ENCODE measurements around the gene AGAP1.
A peak's percentile ranks its signal among the peaks of the same experiment; 100 is the strongest.

AGAP1 gene

DNA sequence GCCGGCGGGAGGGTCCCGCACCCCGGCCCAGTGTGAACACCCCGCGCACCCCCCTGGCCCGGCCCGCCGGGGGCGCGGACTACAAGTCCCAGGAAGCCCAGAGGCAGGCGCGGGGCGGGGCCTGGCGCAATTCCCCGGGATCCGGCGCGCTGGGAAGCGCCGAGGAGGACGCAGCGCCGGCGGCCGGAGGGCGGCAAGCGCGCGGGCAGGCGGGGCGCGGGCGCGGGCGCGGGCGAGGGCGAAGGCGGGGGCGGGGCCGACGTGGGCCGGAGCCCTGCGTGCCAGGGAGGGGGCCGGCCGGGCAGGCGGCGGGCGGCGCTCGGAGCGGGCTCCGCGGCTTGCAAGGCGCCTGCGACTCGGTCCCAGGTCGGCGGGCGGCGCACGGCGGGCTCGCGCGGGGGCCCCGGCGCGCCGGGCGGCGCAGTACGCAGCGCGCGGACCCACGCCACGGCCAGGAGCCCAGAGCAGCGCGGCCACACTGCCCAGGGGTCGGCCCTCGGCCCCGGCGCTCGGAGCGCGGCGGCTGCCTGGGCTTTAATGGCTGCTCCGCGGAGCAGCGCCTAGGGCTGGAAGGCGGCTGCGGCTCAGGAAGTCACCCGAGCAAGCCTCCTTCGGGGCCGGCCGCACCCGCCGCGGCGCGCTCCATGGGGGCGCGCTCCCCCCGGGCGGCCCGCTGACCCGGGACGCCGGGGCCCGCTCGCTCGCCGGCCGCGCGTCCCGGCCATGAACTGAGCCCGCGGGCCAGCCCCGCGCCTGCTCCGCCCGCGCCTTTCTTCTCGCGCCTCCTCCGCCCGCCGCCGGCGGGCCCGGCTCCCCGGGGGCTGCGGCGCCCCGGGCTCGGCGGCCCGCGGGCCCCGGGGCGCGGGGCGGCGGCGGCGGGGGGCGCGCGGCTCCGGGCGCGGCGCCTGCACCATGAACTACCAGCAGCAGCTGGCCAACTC, at the start of gene AGAP1:
TSS of gene AGAP1 (plus strand) at position 269 of the 941 bp plus-strand sequence.
- DNase-seq (ENCODE audit: low read depth in 2 of 2), result peak in 1 of 2 donors; percentile 5

DNA sequence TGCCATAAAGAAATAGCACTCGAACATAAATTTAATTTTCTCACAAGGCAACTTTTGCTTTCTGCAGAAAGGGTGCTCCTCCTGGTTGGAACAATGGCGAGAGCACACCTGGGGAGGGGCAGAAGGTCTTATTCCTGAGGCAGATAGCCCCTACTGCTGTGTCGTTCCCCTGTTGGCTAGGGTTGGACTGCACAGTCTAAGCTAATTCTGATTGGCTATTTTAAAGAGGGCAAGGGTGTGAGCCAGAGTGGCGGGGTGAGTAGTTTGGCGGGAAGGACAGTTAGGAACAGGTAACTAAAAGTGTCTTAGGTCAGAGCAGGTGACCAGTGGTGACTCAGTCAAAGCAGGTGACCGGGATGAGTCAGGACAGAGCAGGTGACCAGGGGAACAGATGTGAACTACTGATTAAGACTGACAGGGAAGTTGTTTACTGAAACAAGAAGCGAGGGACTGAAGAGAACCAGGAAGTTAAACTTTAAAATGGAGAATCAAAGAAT, 49.7 kb upstream of the AGAP1 start:
- DNase-seq (ENCODE audit: low read depth in 2 of 2), result no peak

DNA sequence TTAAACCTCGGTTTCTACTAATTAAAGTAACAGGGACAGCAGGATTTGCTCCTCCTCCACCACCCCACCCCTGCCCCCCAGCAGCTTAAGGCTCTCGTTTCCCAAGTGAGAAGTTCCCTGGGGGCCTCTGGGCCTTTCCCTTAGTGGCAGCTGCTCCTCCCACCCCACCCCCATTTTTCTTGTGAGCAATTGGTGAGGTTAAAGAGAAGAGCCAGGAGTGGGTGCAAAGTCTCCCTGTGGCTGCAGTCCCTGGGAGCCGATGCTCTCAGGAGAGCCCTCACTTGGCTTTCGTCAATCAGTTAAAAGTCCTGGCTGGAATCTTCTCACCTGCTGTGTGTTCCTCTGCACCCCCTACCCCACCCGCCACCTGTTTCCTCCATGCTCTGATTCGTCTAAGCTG, 48.7 kb upstream of the AGAP1 start:
- DNase-seq (ENCODE audit: low read depth in 2 of 2), result no peak

DNA sequence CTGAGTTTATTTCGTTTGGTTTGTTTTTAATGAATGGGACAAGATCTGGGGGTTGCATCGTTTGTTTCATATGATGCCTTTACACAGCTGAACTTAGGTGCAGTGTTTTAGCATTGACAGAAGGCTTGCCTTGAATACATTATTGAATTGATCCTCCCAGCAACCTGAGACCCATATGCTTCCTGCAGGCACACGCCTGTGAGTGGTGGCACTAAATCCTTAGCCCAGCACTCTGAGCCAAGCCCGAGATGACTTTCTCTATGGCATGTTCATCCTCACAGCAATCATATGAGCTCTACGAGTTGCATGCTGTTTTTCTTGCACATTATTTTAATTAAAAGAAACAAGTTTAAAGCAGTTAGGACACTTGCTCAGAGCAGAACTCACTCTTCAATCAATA, 47.8 kb upstream of the AGAP1 start:
- no peak for DNase-seq (ENCODE audit: low read depth in 2 of 2)

DNA sequence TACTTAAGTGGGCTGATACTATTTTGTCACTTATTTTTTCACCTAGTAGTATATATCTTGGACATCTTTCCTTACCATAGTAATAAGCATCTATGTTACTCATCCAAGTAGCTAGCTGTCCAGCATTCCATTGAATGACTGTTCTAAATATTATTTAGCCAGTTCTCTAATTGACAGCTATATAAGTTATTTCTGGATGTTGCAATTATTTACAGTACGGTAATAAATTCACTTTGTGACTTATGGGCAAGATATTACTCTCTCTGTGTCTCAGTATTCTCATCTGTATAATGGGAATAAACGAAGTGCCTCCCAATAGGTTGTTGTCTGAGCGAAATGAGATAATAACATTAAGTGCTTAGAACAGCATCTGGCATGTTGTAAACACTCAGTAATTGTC, 46.6 kb upstream of the AGAP1 start:
- no peak for DNase-seq (ENCODE audit: low read depth in 2 of 2)

DNA sequence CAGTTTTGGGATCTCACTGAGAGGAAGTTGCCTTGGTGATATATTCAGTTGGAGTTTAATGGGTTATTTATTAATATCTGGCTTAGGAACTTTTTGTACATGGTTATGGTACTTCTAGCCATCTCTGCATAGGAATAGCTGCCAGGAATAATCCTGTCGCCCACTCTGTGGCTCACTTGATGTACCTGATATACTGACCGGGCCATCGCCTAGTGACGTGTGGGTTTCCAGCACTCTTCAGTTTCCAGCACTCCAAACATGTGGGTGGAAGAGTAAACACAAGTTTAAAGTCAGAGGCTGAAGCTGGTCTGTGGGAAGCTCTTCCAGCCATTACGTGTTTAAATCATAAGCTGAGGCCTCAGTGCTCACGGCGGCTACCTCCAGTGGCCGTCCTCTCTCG, 44.3 kb upstream of the AGAP1 start:
- DNase-seq (ENCODE audit: low read depth in 2 of 2), result no peak

DNA sequence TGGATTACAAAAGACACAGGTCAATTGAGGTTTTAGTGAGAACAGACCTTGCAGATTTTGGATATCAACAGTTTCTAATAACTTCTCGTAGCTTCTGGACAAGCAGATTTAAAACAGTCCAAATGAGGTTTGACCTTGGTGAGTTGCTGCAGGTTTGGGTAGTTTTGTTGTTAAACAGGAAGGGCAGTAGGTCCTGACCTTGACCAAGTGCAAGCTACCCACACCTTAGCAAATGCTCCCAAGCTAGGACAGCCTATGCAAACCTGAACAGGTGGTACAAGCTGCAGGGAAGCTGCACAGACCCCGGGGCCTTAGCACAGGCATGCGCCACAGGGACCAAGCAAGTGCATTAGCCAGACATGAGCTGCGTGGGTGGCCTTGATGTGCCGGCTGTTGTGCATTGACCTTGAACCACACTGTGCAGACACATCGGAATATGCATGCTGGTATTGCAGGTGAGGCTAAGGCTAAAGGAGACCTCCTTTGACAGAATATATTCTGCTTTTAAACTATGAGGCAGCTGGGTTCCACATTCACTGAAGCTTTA, 40.2 kb upstream of the AGAP1 start:
- no peak for DNase-seq (ENCODE audit: low read depth in 2 of 2)

DNA sequence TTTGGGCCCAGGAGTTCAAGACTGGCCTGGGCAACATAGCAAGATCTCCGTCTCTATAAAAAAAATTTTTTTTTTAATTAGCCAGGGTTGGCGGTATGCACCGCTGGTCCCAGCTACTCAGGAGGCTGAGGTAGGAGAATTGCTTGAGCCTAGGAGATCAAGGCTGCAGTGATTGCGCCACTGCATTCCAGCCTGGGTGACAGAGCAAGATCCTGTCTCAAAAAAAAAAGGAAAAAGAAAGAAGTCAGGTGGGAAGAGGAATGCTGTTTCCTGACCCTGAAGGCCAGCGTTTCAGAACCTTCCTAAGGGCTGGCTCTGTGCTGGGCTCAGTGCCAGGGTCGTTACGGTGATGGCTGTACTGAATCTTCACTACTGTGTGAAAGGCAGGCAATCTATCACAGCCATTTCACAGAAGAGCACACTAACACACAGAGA, 35.0 kb upstream of the AGAP1 start:
- no peak for DNase-seq (ENCODE audit: low read depth in 2 of 2)

DNA sequence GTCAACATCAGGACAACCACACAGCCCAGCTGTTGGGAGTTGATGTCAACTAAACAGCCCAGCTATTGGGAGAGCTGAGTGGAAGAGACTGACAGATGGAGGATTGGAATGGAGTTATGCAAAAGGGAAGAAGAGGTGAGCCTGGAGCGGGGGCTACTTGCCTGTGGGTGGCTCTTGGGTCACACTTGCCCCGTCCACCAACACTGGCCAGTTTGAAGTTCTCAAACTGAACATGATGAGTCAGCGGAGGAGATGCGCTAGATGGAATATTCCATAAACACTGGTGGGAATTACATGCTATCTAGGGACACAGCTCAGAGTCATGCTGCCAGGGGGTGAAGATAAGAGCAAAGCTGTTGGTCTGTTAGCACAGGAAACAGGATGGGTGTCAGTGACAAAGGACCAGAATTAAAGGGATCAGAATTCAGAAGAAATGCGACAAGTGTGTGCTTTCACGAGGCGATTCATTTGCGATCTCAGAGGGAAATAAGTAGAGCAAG, 33.2 kb upstream of the AGAP1 start:
- DNase-seq (ENCODE audit: low read depth in 2 of 2), result no peak

DNA sequence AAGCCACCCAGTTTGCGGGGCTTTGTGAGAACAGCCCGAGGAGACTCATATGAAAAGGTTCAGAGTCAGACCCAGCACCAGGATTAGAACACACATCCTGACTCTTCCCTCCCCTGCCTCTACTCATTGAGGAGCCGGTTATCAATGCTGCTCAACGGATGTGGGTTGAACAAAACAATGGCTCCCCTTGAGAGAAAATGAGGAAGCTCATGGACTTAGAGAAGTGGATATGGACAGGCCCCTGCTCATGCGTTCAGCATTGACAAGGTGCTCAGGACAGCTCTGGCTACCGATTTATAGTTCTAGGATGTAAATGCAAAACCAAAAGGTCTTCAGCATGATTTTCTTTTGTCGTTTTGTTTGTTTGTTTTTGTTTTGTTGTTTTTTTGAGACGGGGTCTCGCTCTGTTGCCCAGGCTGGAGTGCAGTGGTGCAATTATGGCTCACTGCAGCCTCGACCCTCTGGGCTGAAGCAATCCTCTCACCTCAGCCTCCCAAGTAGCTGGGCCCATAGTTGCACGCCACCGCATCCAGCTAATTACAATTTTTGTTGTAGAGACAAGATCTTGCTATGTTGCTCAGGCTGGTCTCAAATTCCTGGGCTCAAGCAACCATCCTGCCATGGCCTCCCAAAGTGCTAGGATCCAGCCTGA, 32.0 kb upstream of the AGAP1 start:
- no peak for DNase-seq (ENCODE audit: low read depth in 2 of 2)

DNA sequence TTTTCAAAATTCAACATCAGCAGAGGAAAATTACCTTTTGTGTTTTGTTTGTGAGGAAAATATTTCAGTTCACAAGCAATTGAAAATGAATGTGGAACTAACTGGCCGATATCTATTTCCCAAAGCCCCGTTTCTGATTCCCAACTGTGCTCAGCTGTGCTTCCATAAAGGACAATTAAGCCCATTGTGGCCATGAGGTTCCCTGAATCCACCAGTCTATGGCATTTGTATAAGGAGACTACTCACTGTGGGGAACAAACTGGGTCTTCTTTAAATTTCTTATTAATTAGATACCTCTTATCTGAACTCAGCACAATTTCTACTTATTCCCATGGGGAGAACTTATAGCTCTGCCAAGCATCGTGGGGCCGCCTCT, 31.4 kb upstream of the AGAP1 start:
- no peak for DNase-seq (ENCODE audit: low read depth in 2 of 2)

DNA sequence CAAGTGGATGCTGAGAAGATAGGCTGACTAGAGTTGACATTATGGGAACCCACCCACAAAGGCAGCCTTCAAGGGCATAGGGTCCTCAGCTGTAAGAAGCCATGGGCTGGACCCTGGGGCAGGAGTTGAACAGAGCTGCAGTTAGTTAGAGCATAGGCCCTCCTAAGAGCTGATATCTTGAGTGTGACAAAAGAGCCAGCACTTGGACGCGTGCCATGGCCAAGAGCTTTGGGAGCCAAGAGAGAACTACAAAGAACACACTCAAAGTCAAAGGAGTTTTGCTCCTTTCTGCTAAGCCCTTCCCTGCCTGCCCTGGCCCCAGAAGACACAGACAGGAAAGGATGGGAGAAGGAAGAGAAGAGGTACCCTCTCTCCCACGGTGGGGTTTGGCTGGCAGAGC, 29.9 kb upstream of the AGAP1 start:
- no peak for DNase-seq (ENCODE audit: low read depth in 2 of 2)

DNA sequence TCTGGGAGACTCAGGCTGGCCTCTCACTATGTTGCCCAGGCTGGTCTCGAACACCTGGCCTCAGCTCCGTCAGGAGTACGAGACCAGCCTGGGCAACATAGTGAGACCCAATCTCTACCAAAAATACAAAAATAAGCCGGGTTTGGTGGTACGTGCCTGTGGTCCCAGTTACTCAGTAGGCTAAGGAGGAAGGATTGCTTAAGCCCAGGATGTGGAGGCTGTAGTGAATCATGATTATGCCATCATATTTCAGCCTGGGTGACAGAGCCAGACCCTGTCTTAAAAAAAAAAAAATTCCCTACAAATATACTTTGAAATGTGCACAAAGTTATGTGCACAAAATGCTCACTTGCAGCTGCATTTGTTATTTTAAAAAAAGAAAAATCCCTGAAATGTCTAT, 26.3 kb upstream of the AGAP1 start:
- no peak for DNase-seq (ENCODE audit: low read depth in 2 of 2)

DNA sequence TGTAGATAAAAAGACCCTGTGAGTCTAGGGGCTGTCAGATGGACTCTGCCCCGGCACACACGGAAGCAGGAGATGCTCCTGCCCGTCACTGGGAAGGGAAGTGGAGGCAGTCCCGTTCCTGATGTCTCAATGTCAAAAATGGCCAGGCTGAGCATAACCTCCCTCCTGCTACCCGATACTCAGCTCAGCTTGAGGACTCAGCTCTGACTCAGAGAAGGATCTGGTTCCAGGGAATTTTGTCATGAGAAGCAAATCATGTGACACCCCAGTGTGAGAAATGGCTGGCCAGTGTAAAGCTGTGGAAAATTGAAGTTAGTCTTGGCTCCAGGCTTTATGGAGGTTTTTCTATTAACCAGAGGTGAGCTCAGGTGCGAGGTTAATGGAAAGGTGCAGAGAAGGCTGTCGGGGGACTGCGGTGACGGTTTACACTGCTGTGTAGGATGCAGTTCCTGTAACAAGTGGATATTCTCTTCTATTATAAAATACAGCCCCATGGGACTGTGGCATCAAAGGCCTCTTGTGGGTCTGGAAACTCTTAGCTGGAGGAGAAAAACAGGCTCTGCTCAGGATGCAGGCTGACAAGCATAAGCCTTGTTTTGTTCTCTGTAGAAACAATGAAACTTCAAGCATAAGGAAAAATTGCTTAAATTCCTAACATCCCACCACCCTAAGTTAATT, 24.7 kb upstream of the AGAP1 start:
- DNase-seq (ENCODE audit: low read depth in 2 of 2), result no peak

DNA sequence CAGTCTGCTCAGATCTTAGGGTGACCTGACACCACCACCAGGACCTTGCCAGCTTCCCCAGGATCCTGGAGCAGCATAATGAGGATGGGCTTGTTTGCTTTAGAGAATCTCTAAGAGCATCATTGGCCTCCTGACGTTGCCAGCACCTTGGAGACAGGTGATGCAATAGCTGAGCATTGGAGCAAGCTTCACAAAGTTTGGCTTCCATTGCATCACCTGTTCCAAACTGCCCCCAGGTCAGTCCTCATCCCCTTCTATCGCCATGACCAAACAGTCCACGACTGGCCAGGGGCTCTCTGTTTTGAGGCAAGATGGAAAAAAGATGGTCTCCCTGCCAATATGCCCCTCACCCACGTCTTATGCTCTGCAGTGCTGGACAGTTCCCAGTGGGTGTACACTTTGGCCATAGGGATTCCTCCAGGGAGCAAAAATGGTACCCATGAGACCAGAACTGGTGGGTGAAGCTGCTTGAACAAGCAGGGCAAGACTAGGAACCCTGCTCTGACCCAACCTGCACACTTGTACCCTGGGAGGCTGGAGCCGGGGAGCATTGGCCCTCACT, 22.6 kb upstream of the AGAP1 start:
- DNase-seq (ENCODE audit: low read depth in 2 of 2), result no peak

DNA sequence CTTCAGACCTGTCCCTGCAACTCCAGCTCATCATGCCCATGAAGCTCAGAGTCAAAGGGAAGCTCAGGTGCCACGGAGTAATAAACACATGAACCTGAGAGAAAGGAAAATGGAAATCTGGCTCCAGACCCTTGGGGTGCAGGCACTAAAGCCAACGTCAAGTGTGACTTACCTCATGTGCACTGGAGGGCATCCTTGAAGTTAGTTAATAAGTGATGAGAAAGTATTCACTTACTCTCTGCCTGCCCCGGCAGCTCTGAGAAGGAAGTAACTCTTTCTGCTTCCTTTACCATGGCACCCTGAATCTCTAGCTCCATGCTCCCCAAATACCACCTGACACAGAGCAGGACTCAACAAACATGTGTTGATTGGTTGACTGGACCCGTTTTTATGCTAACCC, 21.4 kb upstream of the AGAP1 start:
- DNase-seq (ENCODE audit: low read depth in 2 of 2), result no peak

DNA sequence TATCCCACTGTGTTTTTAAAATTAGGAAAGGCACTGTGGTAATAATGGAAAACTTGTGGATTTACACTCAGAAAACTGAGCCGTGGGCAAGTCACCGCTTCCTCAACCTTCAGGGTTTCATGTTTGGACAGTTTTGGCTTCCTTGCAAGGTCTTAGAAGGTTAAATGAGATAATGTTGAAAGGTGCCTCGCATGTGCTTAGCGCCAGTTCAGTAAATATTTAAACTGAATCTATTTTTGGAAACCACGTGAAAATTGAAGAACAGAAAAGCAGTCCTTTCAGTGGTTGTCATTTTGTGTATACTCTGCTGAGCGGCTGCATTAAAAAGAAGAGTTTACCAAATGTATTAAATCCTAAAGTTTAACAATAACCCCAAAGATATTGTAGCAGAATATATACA, 15.2 kb upstream of the AGAP1 start:
- DNase-seq (ENCODE audit: low read depth in 2 of 2), result no peak

DNA sequence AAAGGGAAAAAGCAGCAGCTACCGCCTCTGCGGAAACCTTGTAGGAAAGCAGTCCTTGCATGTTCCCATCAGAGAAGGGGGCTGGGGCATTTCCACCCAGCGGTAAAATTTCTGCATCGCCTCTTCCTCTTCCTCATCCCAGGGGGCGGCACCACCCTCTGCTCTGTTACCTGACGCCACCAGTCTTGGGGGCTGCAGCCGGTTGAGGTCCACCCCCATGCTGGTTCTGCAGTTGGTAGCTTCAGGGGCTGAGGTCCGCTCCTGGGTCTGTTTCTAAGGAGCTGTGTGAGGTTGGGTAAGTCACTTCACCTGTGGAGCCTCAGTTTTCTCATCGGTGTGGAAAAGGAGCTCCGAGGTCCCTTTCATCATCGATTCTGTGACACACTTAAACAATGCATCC, 14.2 kb upstream of the AGAP1 start:
- DNase-seq (ENCODE audit: low read depth in 2 of 2), result no peak

DNA sequence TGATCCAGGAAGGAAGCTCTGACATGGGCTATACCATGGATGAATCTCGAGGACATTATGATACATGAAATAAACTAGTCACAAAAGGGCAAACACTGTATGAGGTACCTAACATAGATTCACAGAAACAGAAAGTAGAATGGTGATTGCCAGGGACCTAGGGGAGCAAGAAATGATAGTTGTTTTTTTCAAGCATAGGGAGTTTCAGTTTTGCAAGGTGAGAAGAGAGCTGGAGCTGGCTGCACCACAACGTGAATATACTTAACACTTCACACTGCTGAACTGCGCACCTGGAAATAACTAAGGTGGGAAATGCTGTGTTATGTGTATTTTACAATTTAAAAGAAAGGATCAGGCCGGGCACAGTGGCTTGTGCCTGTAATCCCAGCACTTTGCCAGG, 13.2 kb upstream of the AGAP1 start:
- no peak for DNase-seq (ENCODE audit: low read depth in 2 of 2)

DNA sequence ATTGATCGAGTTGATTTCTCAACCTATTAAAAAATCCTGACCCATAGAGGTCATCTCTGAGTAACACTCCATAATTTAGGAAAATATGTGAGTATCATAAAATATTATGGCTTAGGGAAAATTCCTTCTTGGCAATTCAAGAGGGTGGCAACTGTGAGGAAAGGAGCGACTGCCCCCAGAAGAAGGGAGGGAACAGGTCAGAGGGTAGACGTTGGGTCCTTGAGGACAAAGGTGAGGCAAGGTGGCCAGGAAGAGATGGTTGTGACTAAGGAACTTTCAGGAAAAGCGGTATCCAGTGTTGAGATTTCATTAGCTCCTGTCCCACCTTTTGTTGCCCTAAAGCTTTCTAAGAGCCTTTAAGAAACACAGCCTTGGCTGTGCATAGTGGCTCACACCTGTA, 10.5 kb upstream of the AGAP1 start:
- no peak for DNase-seq (ENCODE audit: low read depth in 2 of 2)

DNA sequence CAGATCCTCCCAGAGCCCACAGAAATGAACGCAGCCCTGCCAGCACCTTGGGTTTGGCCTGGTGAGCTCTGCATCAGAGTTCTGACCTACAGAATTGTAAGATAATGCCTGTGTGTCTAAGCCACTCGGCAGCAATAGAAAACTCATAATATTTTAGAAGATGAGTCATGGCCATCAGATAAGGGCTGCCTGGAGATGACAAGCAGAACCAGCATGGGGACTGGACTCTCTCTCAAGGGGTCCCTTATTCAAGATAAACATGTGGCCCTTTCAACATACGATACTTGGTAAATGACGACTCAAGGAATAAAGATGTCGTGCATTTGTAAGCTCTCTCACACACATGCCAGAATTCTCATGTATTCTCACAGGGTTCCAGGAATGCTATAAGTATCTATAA, 8.5 kb upstream of the AGAP1 start:
- DNase-seq (ENCODE audit: low read depth in 2 of 2), result no peak

DNA sequence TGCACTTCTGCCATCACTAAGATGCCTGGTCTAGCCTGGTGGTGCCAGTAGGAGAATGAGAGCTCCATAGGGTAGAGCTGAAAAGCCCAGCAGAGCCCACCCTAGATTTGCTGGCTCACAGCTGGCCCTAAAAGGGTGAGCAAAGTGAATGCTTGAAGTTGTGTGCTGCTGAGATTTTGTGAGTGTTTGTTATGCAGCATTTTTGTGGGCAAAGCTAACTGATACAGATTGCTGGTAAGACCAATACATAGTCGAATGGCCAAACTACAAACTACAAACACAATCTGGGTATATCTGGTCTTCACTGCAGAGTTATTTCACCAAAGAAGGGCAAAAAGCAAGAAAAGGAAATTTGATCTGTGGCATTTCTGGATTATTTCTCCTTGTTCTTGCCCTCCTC, 7.1 kb upstream of the AGAP1 start:
- DNase-seq (ENCODE audit: low read depth in 2 of 2), result no peak
